ENCODE measurements around the gene SPOCK3. TPM values are rescaled to one million over a fixed set of nuclear protein-coding genes. Genes with fewer than 3 reads are reported as not detected.
A peak's percentile ranks its signal among the peaks of the same experiment; 100 is the strongest.

SPOCK3 gene
- total and polyA plus RNA-seq, 2 of the 13 experiments (the other 11 are each of a cell fraction or from before 2014, with no cell fraction given) = not detected

GRCh38 chr4:167233685-167234315 is 494 bp downstream of the SPOCK3 start:
- H3K4me2 ChIP-seq (ENCODE audit: low read depth, low read length) = peak overlapping the region; percentile 53
- H3K4me1 ChIP-seq (ENCODE audit: insufficient read depth, low read length) = no peaks in the 10 kb centered on the region; the same call in 1 of the 2 replicates
- in situ Hi-C loops (cut with HindIII; ENCODE audit: extremely low pct_ligation_motif_present, low pct_unique_long_range_greater_than_20kb) (no loop called here), intact Hi-C loops (cut with micrococcal nuclease; ENCODE audit: unreplicated experiment) (no loop called here)
- no peak overlapping the region for H2AFZ ChIP-seq (ENCODE audit: low read length)
- no peaks in the 10 kb centered on the region for H3K9me3 ChIP-seq (ENCODE audit: low read length)
- no peak overlapping the region for H3K9ac ChIP-seq (ENCODE audit: insufficient read depth, low read depth, low read length)
- FAIRE-seq (no peak), DNase-seq (ENCODE audit: low spot score) (no peak), ATAC-seq (peak; percentile 70)
- no TSS peak for BruUV-seq (replicated peaks)
- H3K4me3 ChIP-seq (replicated peaks in 1 of 3; ENCODE audit: insufficient read depth in 1 of 3, low read depth in 2 of 3, low read length in 3 of 3) = peak overlapping the region in 1 of 3 experiments; percentile 46; a peak in 1 of 6 replicates
- H3K27ac ChIP-seq (ENCODE audit: extremely low read length, insufficient read depth, low read length) = no peak overlapping the region
- 55% methylated on average over 29 of the region's 40 CpGs for WGBS (ENCODE audit: low lambda C conversion rate)
- CTCF ChIA-PET (ENCODE audit: low intra/inter-chr PET ratio, low total read pairs) = no interaction called here
- H3K36me3 ChIP-seq (replicated peaks in 1 of 2; ENCODE audit: control insufficient read depth in 1 of 2, insufficient read depth in 2 of 2, low read length in 2 of 2) = no peaks in the 10 kb centered on the region
- TF ChIP-seq NPAS2 (CRISPR knock-in tag; IDR thresholded peaks at IDR 0.05; ENCODE audit: borderline replicate concordance) (no peak), BCLAF1 (IDR thresholded peaks at IDR 0.05) (no peak), ZNF766 (CRISPR knock-in tag; IDR thresholded peaks at IDR 0.05; ENCODE audit: borderline replicate concordance) (no peak), ZFAT (CRISPR knock-in tag; conservative IDR thresholded peaks at IDR 0.05) (no peak), PHF20 (CRISPR knock-in tag; IDR thresholded peaks at IDR 0.05) (no peak)
- TF ChIP-seq, protein P1, sequence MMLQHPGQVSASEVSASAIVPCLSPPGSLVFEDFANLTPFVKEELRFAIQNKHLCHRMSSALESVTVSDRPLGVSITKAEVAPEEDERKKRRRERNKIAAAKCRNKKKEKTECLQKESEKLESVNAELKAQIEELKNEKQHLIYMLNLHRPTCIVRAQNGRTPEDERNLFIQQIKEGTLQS (CRISPR knock-in tag; IDR thresholded peaks at IDR 0.05) = no peak
- TF ChIP-seq, protein P2, sequence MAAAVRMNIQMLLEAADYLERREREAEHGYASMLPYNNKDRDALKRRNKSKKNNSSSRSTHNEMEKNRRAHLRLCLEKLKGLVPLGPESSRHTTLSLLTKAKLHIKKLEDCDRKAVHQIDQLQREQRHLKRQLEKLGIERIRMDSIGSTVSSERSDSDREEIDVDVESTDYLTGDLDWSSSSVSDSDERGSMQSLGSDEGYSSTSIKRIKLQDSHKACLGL (CRISPR knock-in tag; IDR thresholded peaks at IDR 0.05) = no peak
- TF ChIP-seq, protein P3, sequence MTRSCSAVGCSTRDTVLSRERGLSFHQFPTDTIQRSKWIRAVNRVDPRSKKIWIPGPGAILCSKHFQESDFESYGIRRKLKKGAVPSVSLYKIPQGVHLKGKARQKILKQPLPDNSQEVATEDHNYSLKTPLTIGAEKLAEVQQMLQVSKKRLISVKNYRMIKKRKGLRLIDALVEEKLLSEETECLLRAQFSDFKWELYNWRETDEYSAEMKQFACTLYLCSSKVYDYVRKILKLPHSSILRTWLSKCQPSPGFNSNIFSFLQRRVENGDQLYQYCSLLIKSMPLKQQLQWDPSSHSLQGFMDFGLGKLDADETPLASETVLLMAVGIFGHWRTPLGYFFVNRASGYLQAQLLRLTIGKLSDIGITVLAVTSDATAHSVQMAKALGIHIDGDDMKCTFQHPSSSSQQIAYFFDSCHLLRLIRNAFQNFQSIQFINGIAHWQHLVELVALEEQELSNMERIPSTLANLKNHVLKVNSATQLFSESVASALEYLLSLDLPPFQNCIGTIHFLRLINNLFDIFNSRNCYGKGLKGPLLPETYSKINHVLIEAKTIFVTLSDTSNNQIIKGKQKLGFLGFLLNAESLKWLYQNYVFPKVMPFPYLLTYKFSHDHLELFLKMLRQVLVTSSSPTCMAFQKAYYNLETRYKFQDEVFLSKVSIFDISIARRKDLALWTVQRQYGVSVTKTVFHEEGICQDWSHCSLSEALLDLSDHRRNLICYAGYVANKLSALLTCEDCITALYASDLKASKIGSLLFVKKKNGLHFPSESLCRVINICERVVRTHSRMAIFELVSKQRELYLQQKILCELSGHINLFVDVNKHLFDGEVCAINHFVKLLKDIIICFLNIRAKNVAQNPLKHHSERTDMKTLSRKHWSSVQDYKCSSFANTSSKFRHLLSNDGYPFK (CRISPR knock-in tag; IDR thresholded peaks at IDR 0.05; ENCODE audit: borderline replicate concordance) = no peak
- peaks cover 0 to 24% of the 10 kb centered on the region in 2 experiments; a peak in 2 of 5 replicates for H3K27me3 ChIP-seq (ENCODE audit: control insufficient read depth in 1 of 2, insufficient read depth in 2 of 2, low read length in 2 of 2)
- POLR2A ChIA-PET = no interaction called here
- H4K20me1 ChIP-seq (ENCODE audit: insufficient read depth, low read length) = no peaks in the 10 kb centered on the region
- H3K79me2 ChIP-seq (ENCODE audit: insufficient read depth, low read length) = no peaks in the 10 kb centered on the region
